HG02610 (cell line): ENCODE data around the gene DOK7.
"Not testable (repeated sequence)": the region's sequence is repeated elsewhere in the genome, so short reads cannot be mapped to it uniquely, and the experiment has no call there.

Experiments used
- ATAC-seq: cut with Tn5 transposase; IDR thresholded peaks from one replicate; pipeline ENCODE4 v1.9.1; 2021; ENCODE audit warnings: mild to moderate bottlenecking, moderate library complexity; ENCODE audit not compliant: unreplicated experiment

Gene DOK7

DNA sequence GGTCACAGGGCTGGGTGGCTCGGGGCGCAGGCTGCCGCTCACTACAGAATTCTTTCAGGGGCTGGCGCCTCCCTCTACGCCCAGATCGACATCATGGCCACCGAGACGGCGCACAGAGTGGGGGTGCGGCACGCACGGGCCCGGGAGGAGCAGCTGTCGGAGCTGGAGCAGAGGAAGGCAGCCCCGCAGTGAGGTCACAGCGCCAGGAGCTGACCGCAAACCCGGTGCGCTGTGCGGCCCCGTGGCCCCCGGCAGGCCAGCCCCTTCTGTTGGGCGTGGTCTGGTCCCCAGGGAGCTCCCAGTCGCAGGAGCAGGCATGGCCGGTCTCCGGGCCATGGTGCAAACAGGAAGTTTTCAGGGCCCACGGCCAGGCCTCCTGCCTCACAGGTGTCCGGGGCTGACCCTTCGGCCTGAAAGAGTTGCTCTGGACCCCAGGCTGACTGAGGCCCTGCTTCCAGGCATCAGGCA, 37.6 kb downstream of the DOK7 start:
- ATAC-seq: no peak

DNA sequence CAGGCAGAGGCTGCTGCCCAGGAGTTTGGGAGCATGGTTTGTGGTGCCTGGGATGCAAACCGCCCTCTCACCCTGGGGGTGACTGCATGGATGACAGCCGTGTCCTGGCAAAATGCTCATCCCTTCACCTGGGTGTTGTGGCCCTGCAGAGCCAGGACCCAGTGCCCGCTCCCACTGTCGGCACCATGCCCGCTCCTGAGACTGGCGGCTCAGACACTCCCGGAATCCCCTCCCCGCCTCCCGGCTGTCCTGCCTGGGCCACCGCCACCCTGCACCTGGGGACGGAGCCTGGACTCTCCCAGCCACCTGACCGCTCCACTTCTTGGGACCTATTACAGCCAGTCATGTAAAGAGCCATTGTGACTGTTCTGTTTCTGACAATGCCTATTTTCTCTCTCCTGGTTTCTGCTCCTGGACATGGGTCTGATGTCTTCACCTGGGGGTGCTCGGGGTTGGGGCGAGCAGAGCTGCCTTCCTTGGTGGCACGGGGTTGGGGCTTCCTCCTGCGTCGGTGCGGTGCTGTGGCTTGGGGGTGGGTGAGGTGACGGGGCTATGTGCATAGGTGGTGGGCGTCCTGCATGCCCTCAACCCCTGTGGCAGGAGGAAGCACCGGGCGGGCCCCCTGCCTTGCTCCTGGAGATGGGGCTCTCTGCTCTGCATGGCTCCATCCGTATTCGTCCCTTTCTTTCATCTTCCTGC, 38.2 kb downstream of the DOK7 start:
- no peak for ATAC-seq

DNA sequence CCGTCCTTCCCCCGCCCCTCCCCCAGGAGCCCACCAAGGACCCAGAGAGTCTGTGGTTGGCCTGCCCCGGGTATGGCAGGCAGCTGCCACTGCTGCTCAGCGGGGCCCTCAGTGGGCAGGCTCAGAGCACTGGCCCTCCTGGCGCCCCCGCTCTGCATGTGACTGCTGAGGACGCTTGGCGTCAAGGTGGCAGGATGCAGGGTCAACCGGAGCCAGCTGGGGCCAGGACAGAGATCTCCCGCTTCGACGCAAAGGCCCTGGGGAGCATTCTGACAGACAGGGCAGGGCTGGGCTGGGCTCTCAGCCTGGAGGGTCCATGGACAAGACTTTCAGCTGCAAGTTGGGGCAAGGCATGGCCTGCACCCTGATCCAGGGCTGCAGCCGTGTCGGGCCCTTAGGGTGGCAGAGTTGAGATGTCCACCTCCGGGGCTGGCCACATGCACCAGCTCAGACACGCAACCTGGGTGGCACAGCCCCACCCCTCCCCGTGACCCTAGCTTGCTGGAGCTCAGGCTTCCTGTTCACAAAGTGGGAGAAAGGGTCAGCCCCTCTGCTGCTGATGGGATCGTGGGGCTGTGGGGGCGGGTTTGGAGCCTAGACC, 38.8 kb downstream of the DOK7 start:
- ATAC-seq: no peak

DNA sequence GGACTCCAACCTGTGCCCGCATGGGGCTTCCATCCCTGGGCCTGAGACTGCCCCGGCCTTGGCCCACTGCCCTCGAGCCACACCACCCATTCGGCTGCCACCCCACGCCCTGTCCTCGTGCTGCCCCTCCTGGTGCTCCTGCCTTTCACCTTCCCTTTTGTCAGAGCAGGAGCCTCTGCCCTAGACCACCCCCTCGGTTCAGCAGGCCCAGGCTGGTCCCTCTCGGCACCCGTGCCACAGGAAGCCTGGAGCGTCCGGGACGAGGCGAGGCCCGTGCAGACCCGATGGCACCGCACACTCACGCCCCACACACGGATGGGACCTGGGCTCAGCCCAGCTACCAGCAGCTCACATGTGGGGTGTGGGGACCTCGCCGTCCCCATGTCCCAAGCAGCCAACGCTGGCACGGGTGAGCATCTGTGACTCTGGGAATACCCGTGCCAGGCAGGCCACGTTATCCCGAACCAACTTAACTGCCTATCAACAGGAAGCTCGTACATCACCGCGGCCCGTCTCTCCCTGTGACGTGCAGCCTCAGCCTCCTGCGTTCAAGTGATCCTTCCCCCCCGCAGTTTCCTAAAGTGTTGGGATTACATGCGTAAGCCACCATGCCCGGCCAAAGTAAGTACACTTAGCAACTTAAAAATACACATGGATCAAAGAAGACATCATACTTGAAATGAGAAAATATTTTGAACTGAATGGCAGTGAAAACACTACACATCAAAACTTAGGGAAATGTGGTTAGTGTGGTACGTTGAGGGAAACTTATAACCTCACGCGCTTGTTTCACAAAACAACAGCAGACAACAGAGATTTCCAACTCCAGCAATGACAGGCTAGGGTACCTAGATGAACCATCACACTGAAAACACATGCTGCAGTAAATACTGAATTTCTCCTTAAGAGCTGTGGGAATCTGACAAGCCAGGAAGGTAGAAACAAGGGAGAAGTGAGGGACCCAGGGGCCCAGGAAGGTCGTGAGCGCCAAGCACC, 40.1 kb downstream of the DOK7 start:
- ATAC-seq: no peak

DNA sequence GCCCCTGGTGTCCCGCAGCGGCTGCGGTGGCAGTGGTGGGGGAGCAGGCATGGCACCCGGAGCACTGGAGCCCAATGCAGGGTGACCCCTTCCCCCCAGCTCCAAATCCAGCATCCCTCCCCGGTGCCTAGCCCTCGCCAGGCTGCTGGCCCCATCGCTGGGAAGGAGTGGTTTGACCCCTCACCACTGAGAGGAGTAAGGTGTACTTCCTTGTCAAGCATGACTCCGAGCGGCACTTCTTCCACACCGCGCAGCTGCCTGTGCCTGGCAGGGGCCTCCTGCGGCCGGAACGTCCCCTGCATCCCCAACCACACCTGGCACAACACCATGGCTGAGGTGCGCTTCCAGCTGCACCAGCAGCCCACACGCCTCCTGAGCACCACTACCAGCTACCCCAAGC, 42.1 kb downstream of the DOK7 start:
- no peak for ATAC-seq

DNA sequence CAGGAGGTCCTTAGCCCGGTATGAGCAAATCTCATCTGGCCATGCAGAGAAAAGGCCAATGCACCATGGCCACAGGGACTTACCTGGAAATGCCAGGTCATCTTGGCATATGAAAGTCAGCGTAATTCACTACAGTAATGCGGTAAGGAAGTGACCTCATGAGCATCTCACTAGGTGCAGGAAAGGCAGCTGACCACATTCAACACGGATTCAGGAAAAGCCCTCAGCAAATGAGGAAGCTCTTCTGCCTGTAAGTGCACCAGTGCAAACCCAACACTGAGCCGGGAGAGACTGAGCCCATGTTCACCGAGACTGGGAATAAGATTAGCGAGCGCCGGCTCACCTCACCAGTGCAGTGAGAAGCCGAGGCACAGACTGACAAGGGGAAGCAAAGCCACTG, 45.4 kb downstream of the DOK7 start:
- ATAC-seq: no peak

DNA sequence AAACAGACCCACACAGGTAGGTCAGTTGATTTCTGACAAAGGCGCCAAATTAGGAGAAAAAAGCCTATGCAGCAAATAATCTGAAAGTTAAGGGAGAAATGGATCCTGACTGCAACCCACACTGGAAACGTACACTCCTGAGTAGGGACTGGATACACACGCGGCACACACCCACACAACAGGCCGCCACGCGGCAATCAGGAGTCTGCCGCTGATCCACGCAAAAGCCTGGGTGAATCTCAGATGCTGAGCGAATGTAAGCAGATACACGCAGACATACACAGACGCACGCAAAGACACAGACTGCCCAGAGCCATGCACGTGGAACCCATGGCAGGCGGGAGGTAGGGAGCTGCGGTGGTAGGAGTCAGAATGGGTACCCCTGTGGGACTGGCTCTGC, 47.4 kb downstream of the DOK7 start:
- no peak for ATAC-seq

DNA sequence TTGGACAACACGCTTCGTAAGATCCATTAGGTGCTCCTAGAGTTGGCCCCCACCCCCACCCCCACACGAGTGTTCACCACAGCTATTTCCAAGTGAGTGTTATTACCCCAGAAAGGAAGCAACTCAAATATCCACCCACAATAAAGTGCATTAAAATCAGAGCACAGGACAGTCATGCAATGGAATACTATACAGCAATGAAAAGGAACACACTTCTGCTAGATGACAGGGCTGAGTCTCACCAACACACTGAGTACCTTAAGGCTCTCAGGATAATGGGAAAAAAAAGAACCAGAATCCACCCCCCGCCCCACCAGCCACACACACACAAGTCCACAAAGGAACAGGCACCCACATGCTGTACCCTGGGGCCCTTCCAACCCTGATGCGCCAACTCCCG, 48.1 kb downstream of the DOK7 start:
- no peak for ATAC-seq

DNA sequence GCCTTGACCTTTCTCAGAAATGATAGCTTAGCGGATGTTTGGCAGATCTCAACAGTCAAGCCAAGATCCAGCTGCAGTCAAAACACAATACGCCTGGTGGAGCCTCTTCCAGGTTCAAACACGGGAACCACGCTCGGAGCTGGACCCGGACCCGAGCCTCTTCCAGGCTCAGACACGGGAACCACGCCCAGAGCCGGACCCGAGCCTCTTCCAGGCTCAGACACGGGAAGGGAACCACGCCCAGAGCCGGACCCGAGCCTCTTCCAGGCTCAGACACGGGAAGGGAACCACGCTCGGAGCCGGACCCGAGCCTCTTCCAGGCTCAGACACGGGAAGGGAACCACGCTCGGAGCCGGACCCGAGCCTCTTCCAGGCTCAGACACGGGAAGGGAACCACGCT, 48.5 kb downstream of the DOK7 start:
- not testable (repeated sequence) for ATAC-seq

DNA sequence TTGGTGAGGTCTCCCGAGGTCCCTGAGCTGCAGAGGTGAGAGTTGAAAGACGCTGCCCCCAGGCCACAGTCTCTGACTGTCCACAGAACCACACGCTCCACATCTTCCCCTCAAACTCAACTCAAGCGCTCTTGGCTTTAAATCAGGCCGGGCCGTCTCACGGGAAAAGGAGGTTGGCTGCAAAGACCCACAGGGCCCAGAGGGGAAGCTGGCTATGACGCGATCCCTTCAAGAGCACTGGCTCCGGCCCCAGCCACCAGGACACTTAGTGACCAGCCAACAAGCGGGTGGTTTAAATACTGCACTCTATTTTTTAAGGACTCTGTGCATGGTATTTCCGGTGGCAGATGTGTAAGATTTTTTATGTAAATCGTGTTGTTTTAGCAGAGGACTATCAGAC, 49.2 kb downstream of the DOK7 start:
- no peak for ATAC-seq

DNA sequence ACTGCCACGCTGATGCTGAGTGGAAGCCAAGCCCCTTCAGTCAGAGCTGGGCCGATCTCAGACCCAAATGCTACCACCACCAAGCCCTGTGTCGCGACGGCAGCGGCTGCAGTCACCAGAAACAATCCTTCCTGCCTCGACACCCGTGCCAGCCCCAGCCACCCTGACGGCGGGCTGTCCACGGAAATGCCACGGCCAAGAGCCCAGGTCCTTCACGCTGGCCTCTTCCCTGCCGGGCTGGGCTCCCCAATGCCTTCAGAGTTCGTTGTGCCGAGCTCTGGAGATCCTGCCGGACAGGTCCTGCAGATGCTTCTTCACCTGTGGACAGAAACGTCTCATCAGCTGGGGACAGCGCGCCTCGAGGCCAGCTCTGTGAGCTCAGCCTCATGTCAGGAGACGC, 49.6 kb downstream of the DOK7 start:
- no peak for ATAC-seq

DNA sequence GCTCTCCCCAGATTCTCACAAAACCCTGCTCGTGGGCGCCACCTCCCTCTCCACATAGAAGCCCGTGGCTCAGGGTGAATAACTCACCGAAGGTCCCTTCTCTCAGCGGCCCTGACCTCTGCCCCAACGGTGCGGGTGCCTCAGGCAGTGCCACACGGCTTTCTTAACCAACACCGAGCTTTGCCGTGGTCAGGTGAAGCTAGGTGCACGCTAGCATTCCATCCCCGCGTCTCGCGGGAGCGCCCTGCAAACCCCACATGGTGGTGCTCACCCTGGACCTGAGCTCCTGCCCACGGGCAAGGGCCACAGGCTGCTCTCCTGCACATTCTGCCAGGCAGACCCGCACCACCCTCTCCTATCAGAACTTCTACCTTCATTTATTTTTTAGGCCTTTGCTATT, 50.7 kb downstream of the DOK7 start:
- no peak for ATAC-seq

DNA sequence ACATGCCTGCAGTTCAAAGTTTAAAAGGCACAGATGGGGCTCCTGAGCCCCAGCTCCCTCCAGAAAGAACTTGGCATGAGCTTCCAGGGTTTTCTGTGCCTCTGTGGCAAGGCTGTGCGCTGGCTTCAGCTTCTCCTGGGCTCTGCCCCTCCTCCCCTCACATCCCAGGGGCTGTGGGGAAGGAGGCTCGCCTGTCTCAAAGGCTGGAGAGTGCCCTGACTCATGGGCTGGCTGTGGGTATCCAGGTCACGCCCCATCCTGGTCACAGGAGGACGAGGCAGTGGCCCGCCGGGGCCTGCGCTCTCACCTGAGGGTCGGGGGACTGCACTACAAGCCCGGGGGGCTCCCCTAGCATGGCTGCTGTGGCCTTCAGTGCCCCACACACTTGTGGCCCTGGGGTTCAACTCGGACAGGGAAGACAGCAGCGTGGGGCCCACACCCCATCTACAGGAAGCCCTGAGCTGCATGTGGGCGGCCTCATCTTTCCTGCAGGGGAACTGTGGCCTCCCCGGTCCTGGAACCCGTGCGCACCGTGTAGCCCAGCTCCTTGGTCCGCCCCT, 51.2 kb downstream of the DOK7 start:
- ATAC-seq: no peak

DNA sequence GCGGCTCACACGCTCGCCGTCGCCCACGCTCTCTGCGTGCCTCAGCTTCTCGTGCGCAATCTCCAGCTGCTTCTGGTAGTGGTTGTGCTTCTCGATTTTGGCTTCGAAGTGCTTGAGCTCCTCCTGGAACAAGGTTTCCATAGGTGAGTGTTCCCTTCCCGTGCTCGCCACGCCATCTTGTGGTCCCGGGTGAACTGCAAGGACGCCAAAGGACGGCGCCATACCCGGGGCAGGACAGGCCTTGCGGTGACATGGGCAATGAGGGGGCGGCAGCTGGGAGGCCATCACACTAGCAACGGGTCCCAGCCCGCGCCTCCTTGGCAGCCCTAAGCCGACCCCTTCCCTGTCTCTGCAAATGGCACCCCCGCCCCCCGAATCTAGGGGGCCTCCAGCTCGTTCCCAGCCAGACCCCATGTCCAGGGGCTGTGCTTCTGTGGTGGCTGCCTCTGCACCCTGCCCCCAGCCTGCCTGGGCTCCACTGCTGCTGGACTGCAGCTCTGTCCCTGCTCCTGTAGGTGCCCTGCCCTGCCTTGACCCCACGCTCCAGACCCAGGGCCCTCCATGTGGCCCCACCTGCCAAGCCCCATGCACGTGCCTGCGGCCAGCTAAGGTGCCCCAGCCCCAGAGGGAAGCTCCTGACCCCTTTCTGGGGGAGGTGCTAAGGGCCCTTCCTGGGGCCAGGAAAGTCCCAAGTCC, 51.8 kb downstream of the DOK7 start:
- ATAC-seq: no peak

DNA sequence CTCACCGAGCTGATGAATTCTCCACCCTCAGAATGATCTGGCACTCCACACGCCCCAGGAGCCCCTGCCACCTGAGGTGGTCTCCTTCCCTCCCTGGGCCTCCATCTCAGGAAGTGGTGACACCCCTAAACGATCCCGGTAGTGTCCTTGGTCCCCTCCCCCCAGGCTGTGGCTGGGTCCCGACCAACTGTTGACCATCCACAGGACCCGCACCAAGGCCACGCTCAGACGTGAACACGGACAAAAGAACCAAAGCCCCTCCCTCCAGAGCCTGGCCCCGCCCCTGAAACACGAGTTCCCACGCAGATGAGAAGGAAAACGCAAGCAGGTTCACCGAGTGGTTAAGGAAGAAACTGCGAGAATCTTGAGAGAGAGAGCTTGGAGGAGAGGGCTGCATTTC, 52.5 kb downstream of the DOK7 start:
- ATAC-seq: no peak

DNA sequence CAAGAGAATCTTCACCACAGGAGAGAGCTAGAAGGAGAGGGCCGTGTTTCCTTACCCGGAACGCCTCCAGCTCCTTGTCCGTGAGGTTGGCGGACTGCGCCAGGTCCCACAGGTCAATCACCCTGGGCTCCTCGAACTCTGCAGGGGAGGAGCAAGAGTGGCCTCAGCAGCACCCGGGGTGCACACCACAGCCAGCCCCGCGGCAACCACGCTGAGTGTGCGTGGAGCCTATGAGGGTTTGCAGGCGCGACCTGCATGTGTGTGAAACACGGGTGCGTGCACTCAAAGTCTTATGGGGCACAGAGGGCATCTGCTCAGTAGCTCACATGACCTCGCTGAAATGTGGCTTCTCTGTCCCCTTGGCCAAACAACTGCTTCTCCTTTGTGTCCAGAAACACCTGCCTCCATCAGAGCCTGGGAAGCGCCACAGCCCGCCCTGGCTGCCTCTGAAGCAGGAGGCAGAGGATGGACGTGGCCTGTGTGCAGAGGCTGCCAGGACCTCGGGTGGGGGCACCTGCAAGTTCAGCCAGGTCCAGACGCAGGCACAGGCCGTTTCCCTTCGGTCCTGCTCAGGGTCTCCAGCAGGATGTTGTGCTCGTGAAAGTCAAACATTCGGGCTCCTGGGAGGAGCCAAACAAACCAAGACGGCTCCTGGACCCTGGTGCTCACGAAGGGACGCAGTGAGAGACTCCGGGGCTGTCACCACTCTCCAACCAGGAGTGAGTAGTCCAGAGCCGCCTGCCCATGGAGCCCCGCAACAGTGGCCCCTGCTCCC, 53.1 kb downstream of the DOK7 start:
- ATAC-seq: no peak

DNA sequence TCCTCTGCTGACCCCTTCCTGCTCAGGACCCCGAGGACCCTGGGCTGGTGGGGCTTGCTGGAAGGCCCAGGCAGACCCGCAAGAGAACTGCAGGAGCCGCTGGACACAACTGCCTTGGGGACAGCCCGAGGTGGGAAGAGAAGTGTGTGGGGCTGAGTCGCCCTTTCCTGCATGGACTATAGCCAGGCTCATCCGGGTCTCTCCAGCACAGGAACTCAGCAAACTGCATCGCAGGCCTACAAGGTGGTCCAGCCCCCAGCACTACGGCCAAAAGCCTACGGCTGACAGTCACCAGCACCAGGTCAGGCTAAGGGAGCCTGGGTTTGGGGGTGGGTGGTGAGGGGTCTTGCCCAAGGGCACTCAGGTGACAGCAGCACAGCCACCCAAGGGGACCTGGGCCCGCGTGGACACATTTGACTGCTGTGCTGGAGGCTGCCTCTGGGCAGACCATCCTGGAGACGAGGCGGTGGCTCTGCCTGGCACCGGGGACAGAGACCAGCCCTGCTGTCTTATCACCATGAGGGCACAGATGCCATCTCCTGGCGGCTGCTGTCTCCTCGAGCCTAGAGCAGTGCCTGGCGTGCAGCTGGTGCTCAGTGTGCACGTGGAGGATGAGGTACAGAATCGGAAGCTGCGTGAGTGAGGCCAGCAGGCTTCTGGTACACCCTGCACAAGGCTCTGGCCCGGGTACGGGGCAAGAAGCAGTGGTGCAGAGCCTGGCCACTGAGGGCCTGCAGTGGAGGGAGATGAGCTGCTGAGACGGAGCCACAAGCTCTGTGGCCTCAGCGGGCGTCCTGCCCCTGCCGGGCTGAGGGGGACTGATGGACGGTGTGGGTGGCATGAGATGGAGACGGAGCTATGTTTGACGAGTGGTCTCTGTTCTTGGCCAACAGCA, 54.0 kb downstream of the DOK7 start:
- ATAC-seq: no peak

DNA sequence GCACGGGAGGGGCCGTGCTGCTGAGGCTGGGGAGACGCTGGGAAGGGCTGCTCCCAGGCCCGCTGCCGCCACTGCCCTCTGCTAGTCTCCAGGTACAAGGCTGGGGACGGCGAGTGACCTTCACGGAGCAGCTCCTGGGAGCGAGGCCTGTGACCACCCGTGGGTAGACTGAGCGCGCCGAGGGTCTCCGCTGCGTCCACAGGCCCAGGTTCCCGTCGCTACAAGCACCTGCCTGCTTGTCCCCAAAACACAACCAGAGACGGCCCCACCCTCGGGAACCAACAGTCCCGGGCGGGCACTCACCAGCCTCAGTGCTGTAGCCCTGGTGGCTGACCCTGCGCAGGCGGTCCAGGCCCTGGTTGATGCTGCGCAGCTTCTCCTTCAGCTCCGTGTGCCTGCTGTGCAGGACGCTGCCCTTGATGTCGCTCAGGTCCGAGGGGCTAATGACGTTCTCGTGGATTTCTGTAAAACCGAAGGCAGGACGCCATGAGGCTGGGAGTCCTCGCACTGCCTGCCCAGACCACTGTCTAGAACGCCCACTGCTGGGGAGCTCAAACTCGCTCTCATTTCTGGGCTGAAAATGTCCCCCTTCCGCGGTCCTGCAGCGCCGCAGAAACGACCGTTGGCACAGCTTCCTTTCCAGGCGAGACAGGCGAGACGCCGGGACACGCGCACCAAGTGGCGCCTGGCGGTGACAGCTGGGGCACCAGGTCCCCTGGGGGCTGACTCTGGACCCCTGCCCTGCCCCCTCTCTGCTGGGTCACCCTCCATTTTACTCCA, 54.8 kb downstream of the DOK7 start:
- ATAC-seq: no peak
